NCI-H2227 treated with DMSO at 0.1 percent for 48 hours (cell line): ENCODE results near the gene ULK4.

Experiments
- DNase-seq: peaks from one replicate; lab custom pipeline; 2025; lab: John Stamatoyannopoulos, UW

Gene ULK4

DNA sequence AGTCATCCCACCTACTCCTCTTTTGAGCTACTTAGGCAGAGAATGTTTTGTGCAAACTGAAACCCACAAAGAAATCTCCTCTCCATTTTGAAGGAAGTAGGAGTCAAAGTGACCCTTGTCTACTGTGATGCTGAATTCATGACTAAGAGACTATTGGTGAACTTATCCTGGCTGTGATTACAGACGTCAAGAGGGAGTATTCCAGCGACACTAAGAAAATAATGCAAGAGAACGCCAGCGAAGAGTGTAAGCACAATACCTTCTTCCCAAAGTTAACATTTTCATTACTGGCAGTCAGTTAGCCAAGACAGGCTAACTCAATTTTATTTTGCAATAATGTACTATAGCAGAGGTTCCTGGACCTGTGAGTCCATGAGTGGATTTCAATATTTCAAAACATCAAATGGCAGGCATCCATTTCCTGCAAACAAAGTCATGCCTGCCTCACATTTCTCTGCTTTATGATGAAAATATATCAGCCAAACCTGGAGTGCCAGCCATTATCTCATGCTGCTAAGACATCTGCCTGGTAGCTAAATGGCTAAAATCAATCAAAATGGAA lies 703.6 kb downstream of the ULK4 start:
- no peak for DNase-seq

DNA sequence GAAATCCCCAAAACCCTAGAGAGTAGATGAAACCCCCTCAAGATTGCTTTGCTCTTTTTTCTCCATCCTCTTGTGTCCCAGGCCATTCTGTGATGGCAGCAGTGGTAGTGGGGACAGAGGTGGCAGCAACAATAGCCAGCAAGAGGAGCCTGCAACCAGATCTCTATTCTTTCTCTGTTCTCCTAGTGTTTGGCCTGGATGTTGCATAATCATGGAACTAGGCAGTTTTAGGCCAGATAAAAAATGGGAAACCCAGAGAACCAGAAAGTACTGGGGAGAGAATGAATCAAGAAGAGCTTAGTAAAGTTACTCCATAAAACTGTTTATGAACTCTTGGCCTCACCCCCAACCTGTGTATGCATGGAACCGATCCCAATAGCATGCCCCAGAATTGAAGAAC lies 710.3 kb downstream of the ULK4 start:
- no peak for DNase-seq

DNA sequence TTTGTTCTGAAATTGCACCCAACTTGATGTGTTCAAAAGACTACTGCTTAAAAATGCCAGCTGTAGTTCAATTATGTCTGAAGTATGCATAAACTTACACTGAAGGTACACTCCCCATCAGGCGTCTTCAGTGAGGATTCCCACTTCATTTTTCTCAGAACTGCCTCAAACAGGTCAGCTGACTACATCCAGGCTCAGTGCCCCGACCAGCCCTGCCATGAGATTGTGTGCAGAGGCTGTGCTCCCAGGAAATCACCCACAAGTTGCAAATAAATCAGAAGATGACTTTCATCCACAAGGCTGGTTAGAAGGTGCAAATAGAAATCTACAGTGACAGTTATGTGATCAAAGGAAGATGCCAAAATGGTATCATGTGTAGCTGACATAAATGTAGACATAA lies 711.1 kb downstream of the ULK4 start:
- no peak for DNase-seq

DNA sequence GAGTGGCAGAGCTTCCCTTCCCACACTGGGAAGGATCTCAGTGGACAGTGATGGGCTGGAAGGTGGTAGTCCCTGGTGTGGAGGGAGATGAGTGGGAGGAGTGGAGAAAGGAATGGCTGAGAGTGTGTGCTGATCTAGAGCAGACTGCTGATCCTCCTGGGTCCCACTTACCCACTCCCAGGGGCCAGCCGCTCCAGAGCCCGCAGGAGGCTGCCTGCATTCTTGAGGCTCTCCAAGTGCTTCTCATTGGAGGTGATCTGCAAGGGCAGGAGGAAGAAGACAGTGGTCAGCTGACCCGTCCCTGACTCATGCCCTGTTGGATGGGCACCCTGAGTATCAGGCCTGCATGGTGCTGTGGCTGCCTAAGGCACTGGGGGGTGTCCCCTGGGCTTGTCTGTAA lies 712.6 kb downstream of the ULK4 start:
- no peak for DNase-seq

DNA sequence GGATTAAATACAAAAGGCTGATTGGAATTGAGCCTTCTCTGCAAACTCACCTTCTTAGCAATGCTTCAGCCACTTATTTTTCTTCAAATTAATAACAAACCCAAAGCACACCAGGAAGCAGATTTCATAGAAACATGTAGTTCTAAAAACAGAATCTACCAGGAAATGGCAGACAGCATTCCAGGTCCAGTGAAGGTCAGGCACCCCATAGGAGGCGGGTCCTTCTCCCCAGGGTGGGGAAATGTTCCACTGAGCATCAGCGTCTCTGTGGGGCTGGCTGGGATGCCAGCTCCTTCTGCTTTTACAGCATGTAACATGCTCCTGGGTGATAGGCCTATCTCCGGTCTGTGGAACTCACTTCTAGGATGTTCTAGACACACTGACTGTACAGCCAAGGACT lies 713.4 kb downstream of the ULK4 start:
- DNase-seq = no peak

DNA sequence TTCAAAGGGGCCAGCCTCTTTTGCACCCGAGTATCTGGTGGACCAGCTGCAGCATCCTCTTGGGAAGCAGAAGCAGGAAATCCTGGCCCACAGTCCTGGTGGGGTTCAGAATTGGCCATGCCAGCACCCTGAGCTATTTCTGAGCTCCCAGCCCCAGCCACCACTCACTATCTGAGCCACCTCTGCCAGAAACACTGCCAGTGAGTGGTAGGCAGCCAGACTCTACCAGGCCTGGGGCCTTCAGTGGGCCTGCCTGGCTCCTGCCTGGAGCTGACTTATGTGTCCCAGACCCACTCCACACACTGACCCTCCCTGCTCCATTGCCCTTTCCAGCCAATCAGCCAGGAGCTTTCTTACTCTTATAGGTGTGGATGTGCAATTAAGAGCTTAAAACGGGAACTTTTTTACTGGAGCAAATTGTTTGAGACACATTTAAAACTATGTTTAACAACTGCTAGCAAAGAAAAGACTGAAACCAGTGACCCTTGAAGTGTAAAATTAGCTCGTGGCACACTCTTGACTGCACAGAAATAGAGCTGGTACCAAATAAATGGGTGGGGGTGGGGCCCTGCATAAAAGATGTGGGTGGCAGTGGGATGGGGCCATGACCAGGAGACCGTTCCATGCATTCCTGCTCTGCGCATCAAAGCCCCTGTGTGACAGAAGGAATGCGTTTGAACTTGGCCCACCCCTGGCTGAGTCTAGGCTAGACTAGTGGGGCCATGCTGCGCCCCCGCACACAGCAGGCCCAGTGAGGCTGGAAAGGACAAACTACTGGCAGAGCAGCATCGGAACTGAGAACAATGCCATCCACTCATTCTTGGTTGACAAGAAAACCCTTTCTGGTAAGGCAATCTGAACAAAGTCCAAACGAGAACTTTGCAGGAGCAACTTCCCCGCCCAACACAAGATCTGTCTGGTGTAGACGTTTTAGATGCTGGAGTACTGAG lies 714.6 kb downstream of the ULK4 start:
- DNase-seq = no peak

DNA sequence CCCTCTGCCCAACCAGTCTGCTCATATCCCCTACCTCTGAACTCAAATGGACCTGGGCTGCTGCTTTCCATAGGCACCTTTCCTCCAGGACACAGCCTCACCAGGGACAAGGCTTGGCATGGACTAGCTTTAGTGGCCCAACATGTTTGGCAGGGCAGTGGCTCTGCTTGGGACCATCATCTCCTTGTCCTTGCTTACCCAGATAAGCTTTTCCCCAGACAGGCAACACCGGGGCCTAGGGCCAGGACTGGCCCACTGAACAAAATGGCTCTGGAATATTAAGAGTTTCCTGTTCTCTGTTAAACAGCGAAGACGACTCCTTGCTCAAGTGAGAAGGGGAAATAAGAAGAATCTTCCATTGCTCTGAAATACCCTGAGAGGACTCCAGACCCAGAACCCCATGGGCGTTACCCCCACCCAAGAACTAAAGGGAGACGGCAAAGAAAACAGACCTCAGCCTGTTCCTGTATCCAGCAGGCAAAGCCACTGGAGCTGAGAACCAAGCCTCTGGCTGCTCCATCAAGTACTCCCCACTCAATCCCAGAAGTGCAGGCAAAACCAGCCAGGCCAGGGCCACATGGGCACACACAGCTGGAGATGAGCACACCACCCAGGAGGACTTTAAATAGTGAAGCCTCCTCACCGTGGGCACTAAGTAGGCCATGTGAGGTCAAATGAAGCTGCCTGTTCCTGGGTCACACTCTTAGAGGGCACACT lies 717.1 kb downstream of the ULK4 start:
- DNase-seq = no peak

DNA sequence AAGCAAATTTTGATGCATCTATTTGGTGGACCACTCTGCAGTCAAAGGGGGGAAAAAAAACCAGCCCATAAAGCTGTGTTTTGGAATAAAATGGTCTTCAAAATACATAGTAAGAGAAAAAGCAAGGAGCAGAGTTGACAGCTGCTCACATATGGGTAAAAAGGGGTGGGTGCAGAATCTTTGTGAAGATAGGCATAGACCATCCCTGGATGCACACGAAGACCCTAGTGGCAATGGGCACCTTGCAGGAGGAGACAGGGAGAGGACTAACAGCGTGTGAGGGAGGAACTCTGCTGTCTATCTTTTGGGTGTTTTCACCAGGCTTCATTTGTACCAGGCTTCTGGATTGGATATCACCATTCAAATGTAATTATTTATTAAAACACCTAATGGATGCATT lies 718.7 kb downstream of the ULK4 start:
- no peak for DNase-seq

DNA sequence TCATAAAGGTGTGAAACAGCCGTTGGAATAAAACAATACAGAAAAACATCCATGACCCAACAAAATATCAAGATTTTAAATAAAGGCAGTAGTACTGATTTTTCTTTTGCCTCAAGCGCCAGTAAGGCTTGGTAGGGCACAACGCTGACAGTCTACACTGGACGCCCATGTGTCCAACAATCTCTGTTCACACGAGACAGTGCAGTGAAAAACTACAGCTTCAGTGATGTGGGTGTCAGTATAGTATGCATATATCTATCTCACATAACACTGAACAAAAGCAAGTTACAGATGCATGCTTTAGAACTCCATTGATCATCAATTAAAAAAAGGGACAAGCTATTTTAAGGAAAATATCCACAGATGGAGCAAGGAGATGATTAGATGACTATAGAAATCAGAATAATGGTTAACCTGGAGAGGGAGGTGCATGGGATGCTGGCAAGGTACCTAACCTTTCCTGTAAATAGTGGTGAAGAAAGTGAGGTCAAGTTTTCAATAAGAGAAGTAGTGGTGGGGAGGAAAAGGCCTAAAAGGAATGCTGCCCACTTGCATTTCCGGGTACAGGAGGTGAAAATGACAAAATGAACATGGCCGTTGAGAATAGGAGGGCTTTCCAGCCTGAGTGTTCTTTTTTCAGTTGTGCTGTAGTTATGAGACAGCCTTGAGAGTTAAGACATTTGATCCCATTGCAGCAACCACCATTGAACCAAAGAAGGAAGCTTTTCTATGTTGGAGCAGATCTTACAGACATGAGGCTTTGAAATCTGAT lies 719.9 kb downstream of the ULK4 start:
- no peak for DNase-seq

DNA sequence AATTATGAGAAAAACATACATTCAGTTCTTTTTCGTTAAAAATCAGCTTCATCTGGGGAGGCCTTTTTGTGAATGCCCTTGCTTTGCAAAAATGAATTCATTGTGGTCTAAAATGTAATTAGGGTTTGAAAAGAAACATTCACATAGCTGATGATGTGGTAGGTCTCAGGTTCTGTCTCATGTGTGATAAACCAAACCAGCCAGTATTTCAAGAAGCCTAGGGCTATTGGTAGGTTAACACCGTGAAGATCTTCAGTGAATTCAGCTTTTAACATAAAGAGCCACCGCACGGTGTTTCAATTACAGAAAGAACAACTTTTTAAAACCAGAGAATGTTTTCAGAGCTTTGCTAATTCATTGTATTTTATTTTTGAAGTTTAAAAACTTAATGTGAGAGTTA lies 720.7 kb downstream of the ULK4 start:
- DNase-seq = no peak

DNA sequence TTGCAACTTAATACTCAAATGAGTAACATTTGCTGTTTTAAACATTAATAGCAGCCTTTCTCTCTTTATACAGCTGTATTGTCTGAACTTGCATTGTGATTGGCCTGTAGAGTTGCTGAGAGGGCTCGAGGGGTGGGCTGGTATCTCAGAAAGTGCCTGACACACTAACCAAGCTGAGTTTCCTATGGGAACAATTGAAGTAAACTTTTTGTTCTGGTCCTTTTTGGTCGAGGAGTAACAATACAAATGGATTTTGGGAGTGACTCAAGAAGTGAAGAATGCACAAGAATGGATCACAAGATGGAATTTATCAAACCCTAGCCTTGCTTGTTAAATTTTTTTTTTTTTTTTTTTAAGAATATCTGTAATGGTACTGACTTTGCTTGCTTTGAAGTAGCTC lies 722.3 kb downstream of the ULK4 start:
- no peak for DNase-seq

DNA sequence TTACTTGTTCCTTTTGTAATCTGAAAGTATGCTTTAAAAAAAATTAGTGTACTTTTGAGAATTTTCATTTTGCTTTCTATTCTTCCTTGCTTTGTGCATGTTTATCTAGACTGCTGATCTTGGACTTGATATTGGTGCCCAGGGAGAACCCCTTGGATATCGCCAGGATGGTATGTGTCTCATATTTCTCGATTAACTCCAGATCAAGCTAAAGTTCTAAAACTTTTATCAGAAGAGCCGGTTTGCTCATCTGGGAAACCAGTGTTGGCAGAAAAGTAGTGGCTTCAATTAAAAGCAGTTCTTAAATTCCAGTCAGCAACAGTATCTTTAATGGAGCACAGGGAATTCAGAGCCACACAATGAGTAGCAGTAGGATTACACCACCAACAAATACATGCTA lies 724.0 kb downstream of the ULK4 start:
- no peak for DNase-seq

DNA sequence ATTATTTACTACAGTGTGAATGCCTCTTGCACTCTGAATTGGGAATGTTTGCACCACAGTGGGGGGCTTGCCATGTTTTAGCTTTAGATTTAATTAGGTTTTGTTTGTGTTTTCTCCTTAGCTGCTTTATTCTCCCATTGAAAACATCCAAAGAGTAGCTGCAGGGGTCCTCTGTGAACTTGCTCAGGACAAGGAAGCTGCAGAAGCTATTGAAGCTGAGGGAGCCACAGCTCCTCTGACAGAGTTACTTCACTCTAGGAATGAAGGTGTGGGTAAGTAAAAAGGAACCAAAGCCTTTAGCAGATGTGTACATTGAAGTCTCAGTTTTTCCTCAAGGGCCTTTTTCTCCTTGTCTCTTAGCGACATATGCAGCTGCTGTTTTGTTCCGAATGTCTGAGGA lies 725.7 kb downstream of the ULK4 start:
- no peak for DNase-seq

DNA sequence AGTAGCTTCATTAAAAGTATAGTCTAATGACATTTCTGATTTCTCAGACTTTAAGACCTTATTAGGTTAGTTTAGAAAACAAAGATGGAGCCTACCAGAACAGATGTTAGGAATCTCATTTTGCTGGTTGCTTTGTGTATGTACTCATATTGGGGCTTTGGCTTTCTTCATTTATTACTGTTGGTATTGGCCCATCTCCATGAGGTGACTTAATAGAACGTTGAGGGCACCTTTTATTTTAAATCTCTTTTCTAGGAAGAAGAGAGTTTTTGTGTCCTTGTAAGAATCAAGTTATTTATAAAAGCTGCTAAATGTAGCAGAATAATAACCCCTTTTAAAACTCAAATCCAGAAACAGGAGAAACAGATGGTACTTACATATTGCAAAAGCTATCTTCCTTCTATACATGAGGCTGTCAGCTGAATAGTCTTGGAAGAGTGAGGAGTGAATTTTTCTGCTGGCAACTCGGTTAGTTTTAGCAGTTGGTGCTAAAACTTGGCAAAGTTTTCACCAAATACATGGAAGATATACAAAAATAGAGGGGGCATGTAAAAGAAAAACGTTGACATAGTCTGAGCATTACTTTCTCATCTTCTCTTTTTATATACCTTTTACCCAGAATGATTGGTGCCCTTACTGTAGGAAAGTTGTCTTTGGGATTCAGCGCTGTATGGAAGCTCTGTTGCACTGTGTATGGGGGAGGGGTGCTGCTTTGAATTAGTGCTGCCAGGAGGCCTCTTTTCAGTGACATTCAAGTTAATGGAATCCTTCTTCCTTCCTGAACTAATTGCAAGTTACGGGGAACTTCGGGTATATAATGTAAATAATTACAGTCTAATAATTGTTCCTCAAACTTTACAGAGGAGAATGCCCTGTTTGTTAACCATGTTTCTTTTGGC lies 726.8 kb downstream of the ULK4 start:
- DNase-seq = no peak

DNA sequence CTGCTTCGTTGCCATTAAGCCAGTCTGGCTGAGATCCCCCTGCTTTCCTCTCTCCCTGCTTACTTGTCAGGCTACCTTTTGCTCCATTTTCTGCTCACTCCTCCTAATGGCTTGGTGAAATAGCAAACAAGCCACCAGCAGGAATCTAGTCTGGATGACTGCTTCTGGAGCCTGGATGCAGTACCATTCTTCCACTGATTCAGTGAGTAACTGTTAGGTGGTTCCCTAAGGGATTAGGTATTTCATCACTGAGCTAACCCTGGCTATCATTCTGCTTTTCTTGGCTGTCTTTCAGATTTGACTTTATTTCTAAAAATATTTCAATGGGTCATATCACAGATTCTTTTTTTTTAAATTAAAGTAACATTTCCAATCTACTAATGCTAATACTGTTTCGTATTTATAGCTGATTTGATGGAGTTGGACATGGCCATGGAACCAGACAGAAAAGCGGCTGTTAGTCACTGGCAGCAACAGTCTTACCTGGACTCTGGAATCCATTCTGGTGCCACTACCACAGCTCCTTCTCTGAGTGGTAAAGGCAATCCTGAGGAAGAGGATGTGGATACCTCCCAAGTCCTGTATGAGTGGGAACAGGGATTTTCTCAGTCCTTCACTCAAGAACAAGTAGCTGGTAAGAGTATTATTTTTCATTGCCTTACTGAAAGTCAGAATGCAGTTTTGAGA lies 737.6 kb downstream of the ULK4 start:
- DNase-seq = no peak

DNA sequence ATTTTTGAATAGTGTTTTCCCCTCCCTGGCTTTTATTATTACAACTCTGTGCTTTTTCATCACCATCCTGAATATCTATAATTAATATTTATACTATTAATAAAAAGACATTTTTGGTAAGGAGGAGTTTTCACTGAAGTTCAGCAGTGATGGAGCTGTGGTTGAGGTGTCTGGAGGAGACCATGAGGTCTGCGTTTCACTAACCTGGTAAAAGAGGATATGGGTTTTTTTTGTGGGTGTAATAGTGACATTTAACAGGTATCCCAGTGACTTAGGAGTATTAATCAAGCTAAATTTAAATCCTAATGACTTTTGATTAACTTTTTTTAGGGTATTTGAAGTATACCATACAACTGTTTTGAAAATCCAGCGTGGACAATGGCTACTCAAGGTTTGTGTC lies 738.2 kb downstream of the ULK4 start:
- no peak for DNase-seq

DNA sequence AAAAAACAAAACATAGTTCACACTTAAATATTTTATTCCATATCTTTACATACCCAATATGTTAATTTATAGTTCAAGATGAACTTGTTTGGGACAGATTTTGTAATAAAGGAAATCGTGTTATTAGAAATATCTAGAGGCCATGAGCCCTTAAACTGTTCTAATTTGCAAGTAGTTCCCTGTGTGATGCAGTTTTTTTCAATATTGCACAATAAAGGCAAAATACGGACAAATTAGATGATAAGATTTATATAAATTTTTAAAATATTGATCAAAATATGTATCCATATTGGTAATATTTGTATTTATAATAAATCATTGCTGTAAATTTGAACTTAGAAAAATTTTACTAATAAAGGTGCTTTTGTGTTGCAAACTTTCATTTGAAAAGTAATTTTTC lies 738.8 kb downstream of the ULK4 start:
- DNase-seq = no peak

DNA sequence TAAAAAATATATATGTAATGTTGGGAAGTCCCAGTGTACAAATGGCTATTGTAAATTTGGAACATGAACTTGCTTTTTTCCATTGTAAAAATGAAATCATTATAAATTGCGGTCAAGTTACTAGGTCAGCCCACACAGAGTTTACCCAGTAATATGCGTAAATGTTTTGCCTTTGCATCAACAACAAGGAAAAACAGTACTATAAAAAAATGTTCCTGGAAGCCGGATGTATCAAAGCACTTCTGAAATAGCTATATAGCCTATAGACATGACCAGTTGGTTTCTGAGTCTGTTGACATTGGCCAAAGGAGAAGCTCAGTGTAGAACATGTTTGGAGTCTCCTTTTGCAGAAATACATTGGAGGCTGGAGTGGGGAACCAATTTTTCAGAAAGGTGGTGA lies 739.4 kb downstream of the ULK4 start:
- no peak for DNase-seq

DNA sequence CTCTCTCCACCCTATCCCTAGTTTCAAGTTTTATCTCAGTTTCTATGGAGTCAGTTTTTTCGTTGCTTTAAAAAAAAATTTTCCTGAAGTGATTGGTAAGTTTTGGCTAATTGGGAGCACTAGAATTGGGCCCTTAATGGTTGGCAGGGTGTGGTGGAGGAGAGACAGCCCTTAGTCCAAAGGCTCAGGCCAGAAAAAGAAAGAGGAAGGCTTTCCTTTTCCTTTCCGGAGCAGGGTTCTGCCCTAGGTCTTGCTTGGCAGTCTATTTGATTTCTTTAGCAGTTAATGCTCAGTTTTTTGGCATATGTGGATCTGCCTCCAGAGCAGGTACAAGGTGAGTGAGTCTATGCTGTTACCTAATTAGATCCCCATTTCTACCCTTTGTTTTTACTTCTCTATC lies 739.9 kb downstream of the ULK4 start:
- no peak for DNase-seq

DNA sequence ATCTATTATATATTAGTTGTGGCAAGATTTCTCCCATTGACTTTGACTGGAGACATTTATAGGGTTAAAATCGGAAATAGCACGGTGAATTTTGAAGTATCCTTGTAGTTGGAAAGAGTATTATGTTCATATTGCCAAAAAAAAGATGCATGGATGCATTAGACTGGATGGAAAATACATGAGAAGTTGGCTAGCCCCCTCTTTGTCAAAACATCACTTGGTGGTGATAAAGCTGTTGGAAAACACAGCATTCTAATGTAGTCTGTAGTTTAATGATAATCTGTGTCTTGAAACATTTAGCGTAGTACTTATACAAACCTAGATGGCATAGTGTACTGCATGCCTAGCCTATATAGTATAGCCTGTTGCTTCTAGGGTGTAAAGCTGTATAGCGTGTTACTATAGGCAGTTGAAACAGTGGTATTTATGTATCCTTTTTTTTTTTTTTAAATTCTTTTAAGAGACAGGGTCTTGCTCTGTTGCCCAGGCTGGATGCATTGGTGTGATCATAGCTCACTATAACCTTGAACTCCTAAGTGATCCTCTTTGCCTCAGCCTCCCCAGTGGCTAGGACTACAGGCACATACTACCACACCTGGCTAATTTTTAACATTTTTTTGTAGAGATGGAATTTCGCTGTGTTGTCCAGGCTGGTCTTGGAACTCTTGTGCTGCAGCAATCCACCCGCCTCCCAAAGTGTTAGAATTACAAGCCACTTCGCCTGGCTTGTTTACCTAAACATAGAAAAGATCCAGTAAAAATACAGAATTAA lies 740.8 kb downstream of the ULK4 start:
- DNase-seq = no peak
